Vagina (tissue), 2 donors: ENCODE measurements around the gene HK3.

Source experiments
- CTCF ChIP-seq, 3 experiments: fragments of 450-650 bp in 2 of 3; fragments of 200-600 bp in 1 of 3; sonication (generic) in 1 of 3; IDR thresholded peaks; one replicate each; pipeline ENCODE4 v1.5.1; 2017 to 2019; ENCODE audit warnings: antibody characterized with exemption in 3 of 3, mild to moderate bottlenecking in 2 of 3, moderate library complexity in 2 of 3
- POLR2A ChIP-seq, 2 donors: fragments of 450-650 bp; IDR thresholded peaks; one replicate each; pipeline ENCODE4 v1.6.1; 2017; ENCODE audit warnings: antibody characterized with exemption in 2 of 2, mild to moderate bottlenecking in 2 of 2, moderate library complexity in 2 of 2
- POLR2AphosphoS5 ChIP-seq, 2 donors: sonication (generic); formaldehyde crosslinking; IDR thresholded peaks; one replicate each; pipeline ENCODE4 v1.9.0; 2017; ENCODE audit warnings: antibody characterized with exemption in 2 of 2, mild to moderate bottlenecking in 2 of 2, low read depth in 1 of 2; ENCODE audit not compliant: insufficient read depth in 1 of 2

- TF ChIP-seq POLR2A (IDR thresholded peaks at IDR 0.05), result no peak
- no peak for TF ChIP-seq CTCF (IDR thresholded peaks at IDR 0.05)
- TF ChIP-seq POLR2AphosphoS5 (IDR thresholded peaks at IDR 0.05; ENCODE audit: insufficient read depth in 1 of 2, low read depth in 1 of 2), result no peak
These were observed 14.6 kb downstream of the HK3 start for GRCh38 chr5:176884571-176884890.
